HG02623 (cell line): Measurements from ENCODE around the gene TUBB2A.

ENCODE experiments used
- ATAC-seq: cut with Tn5 transposase; IDR thresholded peaks from one replicate; pipeline ENCODE4 v1.9.1; 2021; ENCODE audit warnings: moderate library complexity; ENCODE audit not compliant: unreplicated experiment

Gene TUBB2A

GRCh38 chr6:3125815-3126214 lies 31.5 kb downstream of the TUBB2A start:
- ATAC-seq, result no peak

GRCh38 chr6:3124667-3125066 lies 32.7 kb downstream of the TUBB2A start:
- ATAC-seq, result no peak

GRCh38 chr6:3122823-3123182 lies 34.5 kb downstream of the TUBB2A start:
- no peak for ATAC-seq

DNA sequence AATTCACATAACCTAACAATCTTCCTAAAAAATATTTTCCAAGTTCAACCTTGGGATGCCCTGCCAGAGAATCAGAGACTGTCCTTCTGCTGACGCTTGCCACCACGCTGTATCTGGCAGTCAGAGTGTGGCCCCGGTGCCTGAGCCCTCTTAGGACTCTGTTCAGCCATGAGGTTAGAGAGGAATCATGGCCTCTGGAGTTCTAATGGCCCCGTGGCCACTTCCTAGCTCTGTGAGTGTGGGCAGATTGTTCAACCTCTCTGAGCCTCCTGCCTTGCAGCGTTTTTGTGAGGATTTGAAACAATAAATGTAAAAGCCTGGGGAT lies 36.6 kb downstream of the TUBB2A start:
- no peak for ATAC-seq

GRCh38 chr6:3119040-3119723 lies 38.2 kb downstream of the TUBB2A start:
- no peak for ATAC-seq

GRCh38 chr6:3118353-3119039 lies 38.8 kb downstream of the TUBB2A start, which contains the start of gene BPHL:
TSS of gene BPHL (plus strand) at chr6:3118711. CDS start at chr6:3118741, 30 bp downstream.
- peak; percentile 86 for ATAC-seq

DNA sequence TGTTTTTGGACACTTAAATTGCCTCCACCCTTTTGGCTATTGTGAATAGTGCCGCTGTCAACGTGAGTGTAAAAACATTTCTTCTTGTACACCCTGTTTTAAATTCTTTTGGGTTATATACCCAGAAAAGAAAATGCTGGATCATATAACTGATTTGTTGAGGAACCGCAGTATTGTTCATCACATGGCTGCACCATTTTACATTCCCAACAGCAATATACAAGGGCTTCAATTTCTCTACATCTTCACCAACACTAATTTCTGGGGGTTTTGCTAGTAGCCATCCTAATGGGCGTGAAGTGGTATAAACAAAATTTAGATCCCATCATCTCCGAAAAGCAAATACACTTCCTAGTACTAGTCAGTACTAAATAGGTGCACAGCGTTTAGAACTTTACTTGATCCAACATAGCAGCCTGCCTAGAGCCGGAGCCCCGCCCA lies 39.4 kb downstream of the TUBB2A start:
- ATAC-seq, result no peak

DNA sequence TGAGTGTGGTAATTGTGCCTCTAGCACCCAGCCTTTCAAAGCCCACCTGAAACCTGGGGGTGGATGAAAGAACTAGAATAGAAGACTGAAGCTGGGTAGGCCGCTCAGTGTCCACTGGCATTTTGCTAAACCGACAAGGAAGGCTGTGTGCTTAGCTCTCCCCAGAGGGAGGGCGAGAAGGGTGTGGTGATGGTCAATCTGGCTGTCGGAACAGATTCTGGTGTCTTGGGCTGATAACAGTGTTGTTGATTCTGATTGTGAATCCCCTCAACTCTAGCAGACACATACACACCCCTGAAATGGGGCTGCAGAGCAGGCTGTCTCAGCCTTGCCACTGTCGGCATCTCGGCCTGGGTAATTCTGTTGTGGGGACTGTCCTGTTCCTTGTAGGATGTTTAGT lies 43.0 kb downstream of the TUBB2A start:
- no peak for ATAC-seq

GRCh38 chr6:3109761-3110160 lies 47.6 kb downstream of the TUBB2A start:
- no peak for ATAC-seq

DNA sequence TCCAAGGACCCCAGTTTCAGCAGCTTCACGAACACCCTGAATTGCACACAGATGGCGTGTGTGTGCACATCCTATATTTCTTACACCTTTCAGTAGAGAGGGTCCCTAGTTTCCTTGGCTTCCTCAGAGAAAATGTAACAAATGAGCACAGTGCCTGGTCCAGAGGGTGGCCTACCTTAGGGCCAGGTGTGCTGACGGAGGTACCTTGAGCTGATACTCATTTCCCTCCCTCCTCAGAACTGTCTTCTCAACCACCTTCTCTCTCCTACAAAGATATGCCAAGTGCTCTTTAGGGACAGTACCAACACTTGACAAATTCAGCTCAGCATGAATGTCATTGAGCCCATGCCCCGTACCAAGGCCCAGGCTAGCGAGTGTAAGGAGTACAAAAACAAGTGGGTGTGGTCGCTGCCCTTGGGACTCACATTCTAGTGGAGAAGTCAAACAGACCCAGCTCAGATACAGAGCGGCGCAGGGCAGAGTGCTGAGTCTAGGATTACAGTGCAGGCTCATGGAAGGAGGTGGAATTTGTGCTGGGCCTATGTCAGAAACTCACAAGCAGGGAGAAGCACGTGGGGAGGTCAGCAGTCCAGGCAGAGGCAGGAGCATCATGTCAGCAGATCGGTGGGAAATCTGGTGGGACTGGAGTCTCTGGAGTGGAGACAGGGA lies 48.5 kb downstream of the TUBB2A start:
- ATAC-seq, result no peak
